Stimulated activated CD4-positive, alpha-beta T cell treated with anti-CD3 and anti-CD28 coated beads, Interleukin-4, amount 100 ng/mL, for 24 hours (primary cell): ENCODE data around the gene SPATS2L.
"Not testable (repeated sequence)": the region's sequence is repeated elsewhere in the genome, so short reads cannot be mapped to it uniquely, and the experiment has no call there.

Source experiments
- DNase-seq: peaks from one replicate; pipeline ENCODE4 v3.0.0-alpha.2; 2020

Gene SPATS2L

GRCh38 chr2:200321780-200322534 lies 15.5 kb downstream of the SPATS2L start:
- no peak for DNase-seq

GRCh38 chr2:200322607-200323006 lies 16.1 kb downstream of the SPATS2L start:
- DNase-seq: no peak

- no peak for DNase-seq
Observed at GRCh38 chr2:200324362-200324761, 17.9 kb downstream of the SPATS2L start.

DNA sequence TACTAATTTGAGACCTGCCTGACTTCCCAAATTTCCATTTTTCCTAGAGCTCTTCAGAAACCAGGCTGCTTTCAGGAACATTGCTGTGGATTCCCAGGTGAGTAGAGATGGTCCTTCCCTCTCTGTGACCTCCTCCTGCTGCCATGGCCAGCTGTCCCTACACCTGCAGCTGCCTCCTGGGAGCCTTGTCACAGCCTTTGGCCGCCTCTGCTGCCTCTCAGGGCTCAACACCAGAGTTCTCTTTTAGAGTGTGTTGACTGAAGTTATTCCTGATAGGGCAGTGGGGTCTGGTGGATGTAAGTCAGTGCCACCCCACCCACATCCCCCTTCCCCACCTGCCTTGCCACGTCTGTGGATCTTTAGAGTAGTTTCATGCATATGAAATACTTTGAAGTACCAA lies 22.9 kb downstream of the SPATS2L start:
- DNase-seq: no peak

GRCh38 chr2:200329798-200330197 lies 23.3 kb downstream of the SPATS2L start:
- DNase-seq: no peak

DNA sequence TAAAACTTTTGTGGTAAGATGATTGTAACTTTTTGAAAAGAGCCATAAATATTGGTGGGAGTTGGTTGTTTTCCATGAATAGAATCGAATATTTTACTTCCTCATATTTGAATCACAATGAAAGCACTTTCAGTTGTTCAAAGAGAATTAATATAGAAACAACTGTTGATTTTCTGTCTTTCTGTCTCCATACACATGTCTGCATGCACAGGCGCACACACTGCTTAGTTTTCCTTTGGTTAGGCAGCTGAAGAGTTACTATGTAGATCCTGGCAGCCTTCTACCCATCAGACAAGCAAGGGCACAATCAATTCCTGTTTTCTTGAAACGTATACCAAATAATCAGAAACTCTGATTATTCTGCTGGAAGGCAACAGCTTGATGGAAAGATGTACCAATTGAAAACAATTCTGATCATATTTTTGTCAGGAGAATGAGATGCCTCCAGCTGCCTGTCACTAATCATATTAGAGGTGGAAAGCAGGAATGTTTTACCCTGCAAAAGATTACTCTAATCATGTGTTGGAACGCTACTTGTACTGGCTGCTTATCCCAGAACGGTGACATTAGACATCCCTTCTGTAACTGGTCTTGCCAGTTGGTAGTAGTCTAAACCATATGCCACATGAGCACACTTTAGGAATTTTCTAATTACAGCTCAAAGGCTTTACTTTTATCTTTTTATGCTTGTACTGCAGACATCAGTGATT lies 24.0 kb downstream of the SPATS2L start:
- no peak for DNase-seq

- DNase-seq: no peak
Observed at GRCh38 chr2:200331061-200331400, 24.5 kb downstream of the SPATS2L start.

DNA sequence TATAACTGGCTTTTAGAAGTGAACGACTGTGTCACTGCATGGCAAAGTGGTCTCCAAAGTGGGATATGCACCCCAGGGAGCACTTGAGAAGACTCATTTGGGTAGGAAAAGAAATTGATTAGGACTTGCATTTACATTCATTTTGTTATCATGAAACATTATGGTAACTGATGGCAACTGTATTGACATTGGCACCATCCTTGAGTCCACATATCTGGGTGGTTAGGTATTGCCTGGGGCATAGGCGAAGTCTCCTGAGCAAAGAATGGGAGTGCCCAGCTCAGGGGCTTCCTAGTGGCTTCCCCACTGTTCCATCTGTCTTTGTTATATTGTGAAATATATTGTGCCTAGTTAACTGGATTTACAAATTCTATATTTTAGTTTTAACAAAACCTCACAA lies 29.2 kb downstream of the SPATS2L start:
- no peak for DNase-seq

DNA sequence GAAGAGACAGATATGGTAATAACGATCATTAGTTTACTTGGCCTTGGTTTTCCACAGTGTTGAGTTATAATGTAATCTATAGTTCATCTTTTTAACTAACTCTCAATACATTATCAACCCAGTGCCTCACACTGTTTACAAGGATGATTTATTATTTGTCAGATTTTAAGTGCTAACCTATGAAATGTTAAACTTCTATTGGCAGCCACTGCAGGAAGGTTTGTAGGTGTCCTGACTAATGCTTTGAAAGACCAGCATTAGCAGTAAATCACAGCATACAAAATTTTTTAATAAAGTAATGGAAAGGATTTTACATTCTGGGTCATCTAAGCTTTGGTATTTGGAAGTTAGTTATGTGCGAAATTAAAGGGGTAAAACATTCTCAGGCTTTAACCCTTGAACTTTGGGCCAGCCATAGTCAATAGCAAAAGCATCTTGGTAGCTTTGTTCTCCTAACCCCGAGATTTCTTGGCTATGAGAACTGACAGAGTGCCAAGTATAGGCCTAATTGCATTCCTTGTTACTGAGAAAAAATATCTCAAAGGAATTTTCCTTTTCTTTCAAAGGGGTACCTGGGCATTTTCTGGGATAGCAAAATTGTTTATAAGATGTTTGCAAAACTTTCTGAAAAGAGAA lies 30.6 kb downstream of the SPATS2L start:
- no peak for DNase-seq

GRCh38 chr2:200337621-200338020 lies 31.1 kb downstream of the SPATS2L start:
- no peak for DNase-seq

- no peak for DNase-seq
Observed at GRCh38 chr2:200338692-200339091, 32.2 kb downstream of the SPATS2L start.

DNA sequence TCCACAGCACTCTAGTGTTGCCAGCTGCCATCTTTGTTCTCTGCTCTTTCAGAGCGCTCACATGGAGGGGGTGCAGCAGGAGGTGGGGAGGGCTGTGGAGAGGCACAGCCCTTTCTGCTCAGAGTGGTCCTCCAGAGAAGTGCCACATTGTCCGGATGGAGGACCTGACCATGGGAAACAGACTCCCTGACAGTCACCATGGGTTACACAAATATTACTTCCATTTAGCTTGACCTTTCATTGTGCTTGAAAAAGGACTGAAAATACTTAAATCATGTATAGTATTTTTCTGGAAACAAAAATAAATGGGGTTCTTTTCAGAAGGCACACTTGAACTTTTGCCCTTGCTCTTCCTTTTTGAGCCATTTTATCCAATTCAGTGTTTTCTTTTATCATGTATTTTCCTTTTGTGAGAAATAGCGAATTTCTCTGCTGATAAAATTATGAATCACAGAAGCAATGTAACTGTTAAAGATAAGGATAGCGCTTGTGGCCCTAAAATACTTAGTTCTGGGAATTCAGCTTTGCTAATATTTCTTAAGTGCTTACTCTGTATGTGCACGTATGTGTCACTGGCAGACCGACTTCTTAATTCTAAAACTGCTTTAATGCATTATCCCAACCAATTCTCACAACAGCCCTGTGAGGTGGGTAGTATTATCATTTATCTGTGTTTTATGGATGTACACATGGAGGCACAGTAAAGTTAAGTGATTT lies 34.2 kb downstream of the SPATS2L start:
- no peak for DNase-seq

- no peak for DNase-seq
Observed at GRCh38 chr2:200341376-200341775, 34.9 kb downstream of the SPATS2L start.

GRCh38 chr2:200342235-200342634 lies 35.7 kb downstream of the SPATS2L start:
- DNase-seq: no peak

GRCh38 chr2:200342654-200343053 lies 36.2 kb downstream of the SPATS2L start:
- no peak for DNase-seq

- DNase-seq: not testable (repeated sequence)
Observed at GRCh38 chr2:200344202-200344601, 37.7 kb downstream of the SPATS2L start.

GRCh38 chr2:200345975-200346374 lies 39.5 kb downstream of the SPATS2L start:
- DNase-seq: no peak

- no peak for DNase-seq
Observed at GRCh38 chr2:200347301-200347700, 40.8 kb downstream of the SPATS2L start.

DNA sequence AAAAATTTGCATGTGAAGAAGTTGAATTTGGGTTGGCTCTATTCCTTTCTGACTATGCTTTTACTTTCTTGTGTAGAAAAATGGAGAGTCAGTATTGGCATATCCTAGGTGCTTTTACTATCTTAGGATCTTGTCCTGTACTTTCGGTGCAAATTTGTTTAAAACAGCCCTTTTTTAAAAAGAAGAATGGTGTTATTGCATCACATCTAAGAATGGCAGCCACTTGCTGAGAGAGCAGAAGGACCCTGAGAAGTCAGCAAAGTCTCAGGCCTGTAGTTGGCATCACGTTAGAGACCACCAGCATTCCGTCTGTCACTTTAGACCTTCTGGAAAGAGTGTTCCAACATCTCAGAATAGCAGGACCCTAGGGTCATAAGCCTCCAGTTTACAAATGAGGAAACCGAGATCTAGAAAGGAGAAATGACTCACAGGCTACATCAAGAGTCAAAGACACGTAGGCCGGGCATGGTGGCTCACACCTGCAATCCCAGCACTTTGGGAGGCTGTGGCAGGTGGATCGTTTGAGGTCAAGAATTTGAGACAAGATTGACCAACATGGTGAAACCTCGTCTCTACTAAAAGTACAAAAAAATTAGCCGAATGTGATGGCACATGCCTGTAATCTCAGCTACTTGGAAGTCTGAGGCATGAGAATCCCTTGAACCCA lies 42.5 kb downstream of the SPATS2L start:
- DNase-seq: no peak

DNA sequence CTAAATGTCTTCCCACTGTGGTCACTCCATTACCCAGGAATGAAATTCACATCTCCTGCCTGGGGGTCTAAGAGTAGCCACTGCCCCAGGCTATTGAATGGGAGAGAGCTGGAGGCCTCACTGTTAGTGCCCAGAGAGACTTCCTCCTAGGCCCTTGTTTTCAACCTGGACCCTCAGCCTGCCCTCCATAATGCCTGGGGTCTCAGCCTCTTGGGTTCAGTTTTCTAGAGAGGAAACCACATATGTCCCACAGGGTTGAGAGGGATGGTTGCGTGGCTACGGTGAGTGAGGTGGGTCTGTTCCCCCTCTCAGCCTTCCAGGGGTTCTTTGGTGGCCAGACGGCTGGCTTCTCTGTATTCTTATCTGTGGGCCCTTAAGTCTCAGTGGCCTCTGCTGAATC lies 43.4 kb downstream of the SPATS2L start:
- no peak for DNase-seq

DNA sequence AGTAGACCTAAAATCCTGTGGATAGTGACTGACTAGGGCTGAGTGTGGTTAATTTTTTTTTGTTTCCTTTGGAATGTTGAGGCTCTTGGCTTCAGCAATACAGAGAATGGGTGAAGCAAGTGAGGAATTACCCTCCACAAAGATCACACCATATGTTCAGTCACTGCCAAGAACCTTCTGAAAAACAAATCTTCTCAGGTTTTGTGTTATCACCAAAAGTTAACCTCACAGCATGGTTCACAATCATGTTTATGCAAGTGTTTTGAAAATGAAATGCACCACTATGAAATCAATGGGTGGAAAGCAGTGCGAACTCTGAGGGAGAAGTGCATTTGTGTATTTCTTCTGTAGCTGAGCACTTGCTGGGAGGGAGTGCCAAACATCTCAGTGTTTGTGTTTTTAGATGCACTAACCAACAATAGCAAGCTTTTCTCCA lies 44.4 kb downstream of the SPATS2L start:
- DNase-seq: no peak

- no peak for DNase-seq
Observed at GRCh38 chr2:200351815-200352214, 45.3 kb downstream of the SPATS2L start.

DNA sequence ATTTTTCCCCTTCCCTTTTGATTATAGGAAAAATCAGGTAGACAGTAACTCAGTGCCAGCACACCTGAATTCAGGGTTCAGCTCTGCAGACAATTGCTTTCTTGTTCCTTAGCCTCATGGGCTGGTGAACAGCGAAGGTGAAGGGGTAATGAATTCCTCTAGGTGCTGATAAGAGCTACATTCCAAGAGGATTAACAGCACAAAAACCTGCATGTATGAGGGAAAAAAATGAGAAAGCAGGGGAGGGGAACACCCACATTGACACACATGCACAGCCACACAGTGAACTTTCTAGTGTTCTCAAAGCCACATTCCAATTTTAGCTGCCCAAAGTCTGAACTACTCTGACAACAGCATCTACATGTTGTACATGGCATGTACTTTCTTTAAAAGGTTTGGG lies 46.1 kb downstream of the SPATS2L start:
- DNase-seq: no peak
